ENCODE results near the gene BEX2. TPM values are rescaled to one million over a fixed set of nuclear protein-coding genes. Genes with fewer than 3 reads are reported as not detected.
A peak's percentile ranks its signal among the peaks of the same experiment; 100 is the strongest.

BEX2 gene
- total and polyA plus RNA-seq, 2 donors (not counting 1 experiment from before 2014, with no cell fraction given) = 15.9 to 34.6 TPM

GRCh38 chrX:103343105-103343504 lies 32.3 kb upstream of the BEX2 start:
- no peak overlapping the region for H2AFZ ChIP-seq (ENCODE audit: insufficient read depth, low read depth, low read length, poor library complexity, severe bottlenecking)
- WGBS (ENCODE audit: insufficient coverage) = no CpG with 5 or more reads among the region's 2 CpGs
- no peak overlapping the region for H3K9ac ChIP-seq (ENCODE audit: low read length)
- no peaks in the 10 kb centered on the region for H4K20me1 ChIP-seq (ENCODE audit: control insufficient read depth, insufficient read depth, low read length, poor library complexity, severe bottlenecking)
- no peaks in the 10 kb centered on the region for H3K4me1 ChIP-seq (ENCODE audit: control insufficient read depth in 2 of 2, insufficient read depth in 2 of 2, low read length in 2 of 2)
- H3K4me3 ChIP-seq (ENCODE audit: control extremely low read depth in 1 of 5, extremely low read depth in 1 of 5, insufficient read depth in 1 of 5, low read depth in 2 of 5, low read length in 4 of 5) = no peak overlapping the region
- intact Hi-C loops (cut with micrococcal nuclease) = loop anchor here (1.0 kb wide), 1 partner anchor 121 kb away; no protein-coding TSS in a partner anchor
- Mint-ChIP-seq H3K27me3 (no peaks in the 10 kb centered on the region), H3K27ac (no peak overlapping the region), H3K4me3 (no peak overlapping the region), H3K4me1 (no peaks in the 10 kb centered on the region), H3K9me3 (ENCODE audit: insufficient read depth) (no peaks in the 10 kb centered on the region)
- H3K79me2 ChIP-seq (ENCODE audit: control insufficient read depth, insufficient read depth, low read length) = no peaks in the 10 kb centered on the region
- H3K4me2 ChIP-seq (replicated peaks; ENCODE audit: low read depth, low read length, poor library complexity, severe bottlenecking) = no peak overlapping the region
- TF ChIP-seq EZH2 (IDR thresholded peaks at IDR 0.05; ENCODE audit: borderline replicate concordance, insufficient read depth, low read depth, low read length, poor library complexity, severe bottlenecking) = no peak
- TF ChIP-seq, protein P1, sequence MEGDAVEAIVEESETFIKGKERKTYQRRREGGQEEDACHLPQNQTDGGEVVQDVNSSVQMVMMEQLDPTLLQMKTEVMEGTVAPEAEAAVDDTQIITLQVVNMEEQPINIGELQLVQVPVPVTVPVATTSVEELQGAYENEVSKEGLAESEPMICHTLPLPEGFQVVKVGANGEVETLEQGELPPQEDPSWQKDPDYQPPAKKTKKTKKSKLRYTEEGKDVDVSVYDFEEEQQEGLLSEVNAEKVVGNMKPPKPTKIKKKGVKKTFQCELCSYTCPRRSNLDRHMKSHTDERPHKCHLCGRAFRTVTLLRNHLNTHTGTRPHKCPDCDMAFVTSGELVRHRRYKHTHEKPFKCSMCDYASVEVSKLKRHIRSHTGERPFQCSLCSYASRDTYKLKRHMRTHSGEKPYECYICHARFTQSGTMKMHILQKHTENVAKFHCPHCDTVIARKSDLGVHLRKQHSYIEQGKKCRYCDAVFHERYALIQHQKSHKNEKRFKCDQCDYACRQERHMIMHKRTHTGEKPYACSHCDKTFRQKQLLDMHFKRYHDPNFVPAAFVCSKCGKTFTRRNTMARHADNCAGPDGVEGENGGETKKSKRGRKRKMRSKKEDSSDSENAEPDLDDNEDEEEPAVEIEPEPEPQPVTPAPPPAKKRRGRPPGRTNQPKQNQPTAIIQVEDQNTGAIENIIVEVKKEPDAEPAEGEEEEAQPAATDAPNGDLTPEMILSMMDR (IDR thresholded peaks at IDR 0.05) = peak; percentile 56
- ChIA-PET POLR2A (no interaction called here), CTCF (interaction anchor here (0.9 to 1.4 kb wide), 3 partner anchors 13 to 140 kb away, joined by 3 to 6 read pairs (median 3); partner anchors contain the start of gene TCEAL7)
- no peak overlapping the region for H3K27ac ChIP-seq (ENCODE audit: low read length in 2 of 2)
- H3K36me3 ChIP-seq (replicated peaks in 1 of 2; ENCODE audit: control extremely low read depth in 1 of 2, control insufficient read depth in 1 of 2, extremely low read depth in 1 of 2, insufficient read depth in 2 of 2, low read length in 1 of 2) = no peaks in the 10 kb centered on the region
- peak; percentile 35 for DNase-seq
- H3K27me3 ChIP-seq (replicated peaks in 1 of 4; ENCODE audit: control extremely low read depth in 1 of 4, control insufficient read depth in 3 of 4, insufficient read depth in 4 of 4, low read length in 3 of 4) = no peaks in the 10 kb centered on the region
- peak; percentile 31 for ATAC-seq (ENCODE audit: low read depth)
- no peaks in the 10 kb centered on the region for H3K9me3 ChIP-seq (ENCODE audit: control extremely low read depth in 1 of 3, control insufficient read depth in 2 of 3, insufficient read depth in 1 of 3, low read length in 2 of 3)

GRCh38 chrX:103338663-103339062 lies 27.9 kb upstream of the BEX2 start:
- WGBS (ENCODE audit: insufficient coverage) = no CpG with 5 or more reads among the region's 3 CpGs
- intact Hi-C loops (cut with micrococcal nuclease) = no loop called here
- DNase-seq (no peak), ATAC-seq (ENCODE audit: low read depth) (no peak)
- CTCF ChIA-PET = interaction anchor here (1.4 kb wide), 1 partner anchor 126 kb away, joined by 4 read pairs; no protein-coding TSS in a partner anchor
- H3K9ac ChIP-seq (ENCODE audit: low read length) = no peak overlapping the region
- TF ChIP-seq, protein P1 (IDR thresholded peaks at IDR 0.05) = no peak
- no peak for TF ChIP-seq EZH2 (IDR thresholded peaks at IDR 0.05; ENCODE audit: borderline replicate concordance, insufficient read depth, low read depth, low read length, poor library complexity, severe bottlenecking)
- no peak overlapping the region for H3K27ac ChIP-seq (ENCODE audit: low read length in 2 of 2)
- Mint-ChIP-seq H3K4me3 (no peak overlapping the region), H3K9me3 (ENCODE audit: insufficient read depth) (no peaks in the 10 kb centered on the region), H3K4me1 (no peaks in the 10 kb centered on the region), H3K27ac (no peak overlapping the region), H3K27me3 (no peaks in the 10 kb centered on the region)
- no peaks in the 10 kb centered on the region for H3K4me1 ChIP-seq (ENCODE audit: control insufficient read depth in 2 of 2, insufficient read depth in 2 of 2, low read length in 2 of 2)
- H3K9me3 ChIP-seq (ENCODE audit: control extremely low read depth in 1 of 3, control insufficient read depth in 2 of 3, insufficient read depth in 1 of 3, low read length in 2 of 3) = no peaks in the 10 kb centered on the region
- H3K4me2 ChIP-seq (replicated peaks; ENCODE audit: low read depth, low read length, poor library complexity, severe bottlenecking) = no peak overlapping the region
- H3K27me3 ChIP-seq (replicated peaks in 1 of 4; ENCODE audit: control extremely low read depth in 1 of 4, control insufficient read depth in 3 of 4, insufficient read depth in 4 of 4, low read length in 3 of 4) = no peaks in the 10 kb centered on the region
- H3K36me3 ChIP-seq (replicated peaks in 1 of 2; ENCODE audit: control extremely low read depth in 1 of 2, control insufficient read depth in 1 of 2, extremely low read depth in 1 of 2, insufficient read depth in 2 of 2, low read length in 1 of 2) = no peaks in the 10 kb centered on the region
- POLR2A ChIA-PET = no interaction called here
- H2AFZ ChIP-seq (ENCODE audit: insufficient read depth, low read depth, low read length, poor library complexity, severe bottlenecking) = no peak overlapping the region
- no peak overlapping the region for H3K4me3 ChIP-seq (ENCODE audit: control extremely low read depth in 1 of 5, extremely low read depth in 1 of 5, insufficient read depth in 1 of 5, low read depth in 2 of 5, low read length in 4 of 5)
- no peaks in the 10 kb centered on the region for H4K20me1 ChIP-seq (ENCODE audit: control insufficient read depth, insufficient read depth, low read length, poor library complexity, severe bottlenecking)
- H3K79me2 ChIP-seq (ENCODE audit: control insufficient read depth, insufficient read depth, low read length) = no peaks in the 10 kb centered on the region
